Activated T-helper 17 cell treated with anti-CD3 and anti-CD28 coated beads, Interleukin-2, amount 50 U/mL, for 72 hours (primary cell): Measurements from ENCODE around the gene DNASE1L1. TPM values are rescaled to one million over a fixed set of nuclear protein-coding genes. Genes with fewer than 3 reads are reported as not detected.
"Not testable (repeated sequence)": the region's sequence is repeated elsewhere in the genome, so short reads cannot be mapped to it uniquely, and the experiment has no call there.

Experiments
- ATAC-seq: fragments of 150-1000 bp; cut with Tn5 transposase; replicated peaks from 2 replicates; pipeline ENCODE4 v1.10.0; 2021; ENCODE audit warnings: mild to moderate bottlenecking, moderate library complexity
- H3K27ac Mint-ChIP-seq: one replicate; pipeline ENCODE4 v1.8.0; 2022; ENCODE audit warnings: mixed read lengths
- H3K27me3 Mint-ChIP-seq: one replicate; pipeline ENCODE4 v1.8.0; 2022; ENCODE audit warnings: mixed read lengths
- H3K36me3 Mint-ChIP-seq: one replicate; pipeline ENCODE4 v1.8.0; 2022; ENCODE audit warnings: low read depth, mild to moderate bottlenecking, mixed read lengths
- H3K4me1 Mint-ChIP-seq: one replicate; pipeline ENCODE4 v1.8.0; 2022; ENCODE audit warnings: mixed read lengths
- H3K4me3 Mint-ChIP-seq: one replicate; pipeline ENCODE4 v1.8.0; 2022; ENCODE audit warnings: mild to moderate bottlenecking, mixed read lengths
- H3K9me3 Mint-ChIP-seq: one replicate; pipeline ENCODE4 v1.8.0; 2022; ENCODE audit warnings: mixed read lengths
- total RNA-seq, 2 donors: library from RNA; stranded (reverse); gene quantifications; one replicate each; pipeline ENCODE4 v1.2.3, GENCODE V29; 2022

Gene DNASE1L1
- total RNA-seq, 2 donors from 2014 or later: 13.9 to 16.7 TPM

GRCh38 chrX:154403192-154403591, 5.9 kb downstream of the DNASE1L1 start:
- Mint-ChIP-seq H3K27me3 (no peaks in the 10 kb centered on the region), H3K4me1 (peaks cover 5% of the 10 kb centered on the region), H3K4me3 (no peak overlapping the region), H3K27ac (no peak overlapping the region), H3K9me3 (no peaks in the 10 kb centered on the region), H3K36me3 (peaks cover 38% of the 10 kb centered on the region)
- ATAC-seq: no peak

GRCh38 chrX:154402622-154403127, 6.4 kb downstream of the DNASE1L1 start:
- no peak for ATAC-seq
- Mint-ChIP-seq H3K4me1 (peaks cover 5% of the 10 kb centered on the region), H3K4me3 (no peak overlapping the region), H3K27ac (no peak overlapping the region), H3K9me3 (no peaks in the 10 kb centered on the region), H3K36me3 (peaks cover 44% of the 10 kb centered on the region), H3K27me3 (no peaks in the 10 kb centered on the region)

- peaks cover 44% of the 10 kb centered on the region for H3K36me3 Mint-ChIP-seq
- H3K27me3 Mint-ChIP-seq: no peaks in the 10 kb centered on the region
- peaks cover 5% of the 10 kb centered on the region for H3K4me1 Mint-ChIP-seq
- no peaks in the 10 kb centered on the region for H3K9me3 Mint-ChIP-seq
- H3K27ac Mint-ChIP-seq: no peak overlapping the region
- H3K4me3 Mint-ChIP-seq: no peak overlapping the region
- ATAC-seq: no peak
Measured at GRCh38 chrX:154401918-154402621, 7.0 kb downstream of the DNASE1L1 start.

GRCh38 chrX:154401045-154401799, 7.8 kb downstream of the DNASE1L1 start:
- Mint-ChIP-seq H3K4me1 (peaks cover 5% of the 10 kb centered on the region), H3K27me3 (no peaks in the 10 kb centered on the region), H3K9me3 (no peaks in the 10 kb centered on the region), H3K36me3 (peaks cover 44% of the 10 kb centered on the region), H3K4me3 (peak overlapping the region; percentile 100), H3K27ac (no peak overlapping the region)
- ATAC-seq: no peak

- Mint-ChIP-seq H3K4me3 (peak overlapping the region; percentile 100), H3K36me3 (peaks cover 44% of the 10 kb centered on the region)
- not testable (repeated sequence) for ATAC-seq, H3K9me3 Mint-ChIP-seq, H3K4me1 Mint-ChIP-seq, H3K27ac Mint-ChIP-seq, H3K27me3 Mint-ChIP-seq
Measured at GRCh38 chrX:154400369-154400817, 8.7 kb downstream of the DNASE1L1 start.

- ATAC-seq: peak; percentile 5
Measured at GRCh38 chrX:154399527-154400368, 9.3 kb downstream of the DNASE1L1 start.

GRCh38 chrX:154398668-154399526, 10.2 kb downstream of the DNASE1L1 start:
- Mint-ChIP-seq H3K27ac (peak overlapping the region; percentile 100), H3K4me1 (peaks cover 5% of the 10 kb centered on the region), H3K36me3 (peaks cover 44% of the 10 kb centered on the region), H3K9me3 (no peaks in the 10 kb centered on the region), H3K27me3 (no peaks in the 10 kb centered on the region), H3K4me3 (peak overlapping the region; percentile 100)
- ATAC-seq: peak; percentile 55

More at GRCh38 chrX:154399527-154400368, 9.3 kb downstream of the DNASE1L1 start:
- H3K4me1 Mint-ChIP-seq: peaks cover 5% of the 10 kb centered on the region
- H3K36me3 Mint-ChIP-seq: peaks cover 44% of the 10 kb centered on the region
- peak overlapping the region; percentile 100 for H3K4me3 Mint-ChIP-seq
- H3K9me3 Mint-ChIP-seq: no peaks in the 10 kb centered on the region
- H3K27me3 Mint-ChIP-seq: no peaks in the 10 kb centered on the region
- peak overlapping the region; percentile 100 for H3K27ac Mint-ChIP-seq

GRCh38 chrX:154397888-154398667, 11.0 kb downstream of the DNASE1L1 start, which contains the start of gene RPL10:
Gene RPL10, plus strand, starts transcription at chrX:154398377. Its CDS starts 143 bp downstream, at chrX:154398520.
- Mint-ChIP-seq H3K4me3 (peak within 1 kb of the TSS; percentile 100), H3K36me3 (peaks cover 44% of the 10 kb centered on the region), H3K27me3 (no peaks in the 10 kb centered on the region), H3K27ac (peak within 1 kb of the TSS; percentile 100), H3K4me1 (peaks cover 5% of the 10 kb centered on the region), H3K9me3 (no peaks in the 10 kb centered on the region)
- ATAC-seq: peak; percentile 89

- peak; percentile 67 for ATAC-seq
- Mint-ChIP-seq H3K36me3 (peaks cover 44% of the 10 kb centered on the region), H3K27me3 (no peaks in the 10 kb centered on the region), H3K4me3 (peak overlapping the region; percentile 100), H3K4me1 (peaks cover 5% of the 10 kb centered on the region), H3K27ac (peak overlapping the region; percentile 100), H3K9me3 (no peaks in the 10 kb centered on the region)
Measured at GRCh38 chrX:154396973-154397887, 11.8 kb downstream of the DNASE1L1 start.

- not testable (repeated sequence) for H3K4me1 Mint-ChIP-seq, ATAC-seq, H3K9me3 Mint-ChIP-seq, H3K4me3 Mint-ChIP-seq, H3K27ac Mint-ChIP-seq, H3K27me3 Mint-ChIP-seq
- peaks cover 37% of the 10 kb centered on the region for H3K36me3 Mint-ChIP-seq
Measured at GRCh38 chrX:154396363-154396762, 12.7 kb downstream of the DNASE1L1 start.

- H3K4me3 Mint-ChIP-seq, H3K27ac Mint-ChIP-seq, H3K4me1 Mint-ChIP-seq, H3K36me3 Mint-ChIP-seq, H3K27me3 Mint-ChIP-seq, H3K9me3 Mint-ChIP-seq: not testable (repeated sequence)
- ATAC-seq: peak; percentile 75
Measured at GRCh38 chrX:154389812-154390747, 19.0 kb downstream of the DNASE1L1 start.
